ENCODE results near the gene SLF1.

- TF ChIP-seq CTCF (IDR thresholded peaks at IDR 0.05) (no peak), POLR2A (IDR thresholded peaks at IDR 0.05) (no peak)
Observed at GRCh38 chr5:94740286-94740685, 121.8 kb downstream of the SLF1 start.

Data from body of pancreas (tissue), 4 donors.